Bronchial epithelial cell (primary cell): ENCODE data around the gene GPR26. TPM values are rescaled to one million over a fixed set of nuclear protein-coding genes. Genes with fewer than 3 reads are reported as not detected.

Source experiments
- DNase-seq: peaks from one replicate; pipeline ENCODE4 v3.0.0-alpha.2; 2010; ENCODE audit warnings: low read depth
- FAIRE-seq: peaks from 2 replicates; lab custom pipeline; 2011; peaks lifted over from hg19 to GRCh38; lab: Jason Lieb, UNC
- H3K27me3 ChIP-seq: 2 replicates; pipeline ENCODE4 v1.5.1; 2011; ENCODE audit warnings: low read length; ENCODE audit not compliant: control insufficient read depth, insufficient read depth
- H3K36me3 ChIP-seq: 2 replicates; pipeline ENCODE4 v1.5.1; 2011; ENCODE audit warnings: low read length; ENCODE audit not compliant: control insufficient read depth, insufficient read depth
- H3K4me3 ChIP-seq: 2 replicates; pipeline ENCODE4 v1.5.1; 2011; ENCODE audit warnings: mild to moderate bottlenecking, low read depth, low read length, control low read depth
- total RNA-seq: library from RNA; depleted of rRNA; stranded (reverse); fragments of >200 nt; gene quantifications from 2 replicates; pipeline ENCODE4 v1.2.1, GENCODE V29; 2014
- TF ChIP-seq, protein P1 (sequence below): IDR thresholded peaks from 2 replicates; pipeline ENCODE4 v1.5.1; 2011; ENCODE audit warnings: mild to moderate bottlenecking, moderate library complexity, low read length, control low read depth, inconsistent platforms; ENCODE audit not compliant: insufficient read depth, severe bottlenecking

The GPR26 gene
- total RNA-seq, 1 donor from 2014 or later = not detected

DNA sequence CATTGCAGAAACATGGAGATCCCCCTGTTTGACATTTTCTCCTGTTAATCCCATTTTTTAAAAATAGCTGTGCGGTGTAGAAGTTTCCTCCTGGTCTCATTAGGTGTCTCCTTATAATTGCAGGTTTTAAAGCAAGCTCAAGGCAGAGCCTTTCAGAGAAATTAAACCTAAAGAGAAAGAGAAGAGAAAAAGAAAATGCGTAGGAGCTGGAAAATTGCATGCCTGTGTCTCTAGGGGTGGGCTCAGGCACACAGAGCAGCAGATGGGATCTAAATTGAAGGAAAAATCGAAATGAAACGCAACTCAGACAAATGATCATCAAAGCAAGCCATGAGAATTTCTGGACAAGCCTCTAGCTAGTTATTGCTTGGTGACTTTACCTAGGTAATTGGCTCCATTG, 40.1 kb downstream of the GPR26 start:
- no peak overlapping the region for H3K4me3 ChIP-seq

GRCh38 chr10:123715546-123715945, 49.4 kb downstream of the GPR26 start:
- FAIRE-seq = no peak
- no peak for DNase-seq
- Histone ChIP-seq H3K27me3 (no peaks in the 10 kb centered on the region), H3K4me3 (no peak overlapping the region), H3K36me3 (no peaks in the 10 kb centered on the region)
- TF ChIP-seq, protein P1, sequence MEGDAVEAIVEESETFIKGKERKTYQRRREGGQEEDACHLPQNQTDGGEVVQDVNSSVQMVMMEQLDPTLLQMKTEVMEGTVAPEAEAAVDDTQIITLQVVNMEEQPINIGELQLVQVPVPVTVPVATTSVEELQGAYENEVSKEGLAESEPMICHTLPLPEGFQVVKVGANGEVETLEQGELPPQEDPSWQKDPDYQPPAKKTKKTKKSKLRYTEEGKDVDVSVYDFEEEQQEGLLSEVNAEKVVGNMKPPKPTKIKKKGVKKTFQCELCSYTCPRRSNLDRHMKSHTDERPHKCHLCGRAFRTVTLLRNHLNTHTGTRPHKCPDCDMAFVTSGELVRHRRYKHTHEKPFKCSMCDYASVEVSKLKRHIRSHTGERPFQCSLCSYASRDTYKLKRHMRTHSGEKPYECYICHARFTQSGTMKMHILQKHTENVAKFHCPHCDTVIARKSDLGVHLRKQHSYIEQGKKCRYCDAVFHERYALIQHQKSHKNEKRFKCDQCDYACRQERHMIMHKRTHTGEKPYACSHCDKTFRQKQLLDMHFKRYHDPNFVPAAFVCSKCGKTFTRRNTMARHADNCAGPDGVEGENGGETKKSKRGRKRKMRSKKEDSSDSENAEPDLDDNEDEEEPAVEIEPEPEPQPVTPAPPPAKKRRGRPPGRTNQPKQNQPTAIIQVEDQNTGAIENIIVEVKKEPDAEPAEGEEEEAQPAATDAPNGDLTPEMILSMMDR = no peak

More for the DNA sequence above, 40.1 kb downstream of the GPR26 start:
- Histone ChIP-seq H3K27me3 (no peaks in the 10 kb centered on the region), H3K36me3 (no peaks in the 10 kb centered on the region)
- FAIRE-seq (no peak), DNase-seq (no peak)
- TF ChIP-seq, protein P1 = no peak

GRCh38 chr10:123717336-123717735, 51.2 kb downstream of the GPR26 start:
- DNase-seq (no peak), FAIRE-seq (no peak)
- H3K36me3 ChIP-seq = no peaks in the 10 kb centered on the region
- H3K27me3 ChIP-seq = no peaks in the 10 kb centered on the region
- H3K4me3 ChIP-seq = no peak overlapping the region
- TF ChIP-seq, protein P1 = no peak

GRCh38 chr10:123718544-123719060, 52.4 kb downstream of the GPR26 start:
- TF ChIP-seq, protein P1 = no peak
- no peak for DNase-seq
- Histone ChIP-seq H3K27me3 (no peaks in the 10 kb centered on the region), H3K4me3 (no peak overlapping the region), H3K36me3 (no peaks in the 10 kb centered on the region)
- FAIRE-seq = no peak

GRCh38 chr10:123720536-123720935, 54.4 kb downstream of the GPR26 start:
- Histone ChIP-seq H3K36me3 (no peaks in the 10 kb centered on the region), H3K4me3 (no peak overlapping the region), H3K27me3 (no peaks in the 10 kb centered on the region)
- DNase-seq (no peak), FAIRE-seq (no peak)
- TF ChIP-seq, protein P1 = no peak
